Thoracic aorta (tissue), 2 donors: ENCODE measurements around the gene DPYD. TPM values are rescaled to one million over a fixed set of nuclear protein-coding genes. Genes with fewer than 3 reads are reported as not detected.

Experiments used
- ATAC-seq: fragments of 150-250 bp; one replicate; pipeline ENCODE4 v1.8.0; 2017; ENCODE audit warnings: low read depth; ENCODE audit not compliant: insufficient number of reproducible peaks, low FRiP score
- DNase-seq: peaks from one replicate; pipeline ENCODE4 v3.0.0-alpha.2; 2020; ENCODE audit warnings: low spot score
- H3K27ac ChIP-seq, 2 donors: fragments of 200-600 bp; sonication (generic); 1 replicate in 1 of 2; 2 replicates in 1 of 2; pipeline ENCODE4 v1.5.1; 2016; ENCODE audit warnings: mild to moderate bottlenecking in 2 of 2, moderate library complexity in 2 of 2
- H3K27me3 ChIP-seq: fragments of 200-600 bp; sonication (generic); replicated peaks from 2 replicates; pipeline ENCODE4 v1.6.0; 2016; ENCODE audit warnings: mild to moderate bottlenecking; ENCODE audit not compliant: insufficient read depth
- H3K36me3 ChIP-seq: fragments of 200-600 bp; sonication (generic); one replicate; pipeline ENCODE4 v1.5.1; 2016
- H3K4me1 ChIP-seq, 2 donors: fragments of 200-600 bp; sonication (generic); 1 replicate in 1 of 2; 2 replicates in 1 of 2; pipeline versions ENCODE4 v1.5.1 to v1.6.0; 2016; ENCODE audit warnings: low read depth in 2 of 2, mild to moderate bottlenecking in 1 of 2; ENCODE audit not compliant: control insufficient read depth in 1 of 2
- H3K4me3 ChIP-seq: fragments of 200-600 bp; sonication (generic); 2 replicates; pipeline ENCODE4 v1.5.1; 2016; ENCODE audit warnings: mild to moderate bottlenecking
- H3K9me3 ChIP-seq: fragments of 200-600 bp; sonication (generic); 2 replicates; pipeline ENCODE4 v1.5.1; 2016
- total RNA-seq, 2 donors: library from RNA; depleted of rRNA; stranded (reverse); fragments of >200 nt; gene quantifications; one replicate each; pipeline versions ENCODE4 v1.1.0 to v1.2.3, GENCODE V29; 2016
- TF ChIP-seq, protein P1 (sequence below): fragments of 200-600 bp; sonication (generic); IDR thresholded peaks from one replicate; pipeline ENCODE4 v1.5.1; 2019; ENCODE audit warnings: antibody characterized with exemption

The DPYD gene
- total RNA-seq, 2 donors from 2014 or later, result 29.1 to 44.2 TPM

DNA sequence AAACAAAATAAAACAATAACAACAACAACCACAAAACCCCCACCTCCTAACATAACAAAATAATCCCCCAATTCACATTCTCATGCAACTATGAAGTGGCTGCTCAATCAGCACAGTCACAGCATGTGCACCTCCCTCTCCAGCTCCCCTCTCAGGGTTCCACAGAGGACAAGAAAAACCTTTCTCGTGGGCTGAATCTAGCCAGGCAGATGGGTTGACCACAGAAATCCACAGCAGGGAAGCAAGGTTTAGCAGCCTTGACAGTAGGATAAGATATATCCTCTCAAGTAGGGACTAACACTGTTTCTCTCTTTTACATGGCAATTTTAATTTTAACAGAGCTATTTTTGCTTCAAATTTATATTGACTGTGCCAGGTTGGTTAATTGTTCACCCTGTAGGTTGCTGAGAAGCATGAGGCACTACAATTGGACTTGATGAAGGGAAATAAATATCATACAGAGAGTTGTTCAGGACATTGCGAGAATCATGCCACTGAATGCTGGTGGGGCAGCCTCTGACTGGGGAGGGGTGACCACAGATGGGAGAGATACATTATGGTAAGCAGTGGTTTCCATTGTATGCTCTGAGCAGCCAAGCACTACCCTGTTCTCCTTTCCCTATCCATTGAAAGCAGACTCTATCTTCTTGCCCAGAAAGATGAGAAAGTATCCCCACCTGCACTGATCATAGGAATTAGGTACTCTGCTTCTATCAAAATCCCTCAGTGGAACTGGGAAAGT is 535.1 kb downstream of the DPYD start:
- H3K9me3 ChIP-seq, result no peaks in the 10 kb centered on the region

DNA sequence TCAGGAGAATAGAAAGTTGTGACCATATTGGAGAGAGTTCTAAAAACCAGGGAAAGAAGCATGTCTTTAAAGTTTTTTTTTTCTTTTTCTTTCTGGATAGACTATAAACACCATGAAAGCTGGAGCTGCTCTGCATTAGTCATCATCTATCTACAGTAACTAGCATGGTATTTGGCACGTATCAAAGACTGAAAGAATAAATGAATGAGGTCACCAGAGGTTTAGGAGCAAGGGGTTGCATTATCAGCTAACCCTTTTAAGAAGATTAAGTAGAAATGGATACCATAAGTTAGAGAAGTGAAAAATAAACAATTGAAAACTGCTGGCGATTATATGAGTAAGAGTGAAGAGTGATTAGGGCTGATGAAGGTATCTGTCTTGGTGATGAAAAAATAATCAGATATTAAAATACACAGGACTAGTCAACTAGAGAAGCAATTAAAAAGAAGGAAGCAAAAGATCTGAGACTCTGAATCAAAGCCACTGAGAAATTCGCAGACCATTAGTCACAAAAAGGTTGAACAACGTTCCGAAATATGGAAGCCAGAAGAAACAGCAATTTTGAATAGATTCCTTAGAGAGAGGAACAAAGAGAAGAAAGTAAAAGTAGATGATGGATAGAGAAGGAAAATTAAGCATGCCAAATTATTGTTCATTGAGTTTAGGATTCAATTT is 536.4 kb downstream of the DPYD start:
- no peaks in the 10 kb centered on the region for H3K9me3 ChIP-seq
- peak overlapping the region in 1 of 2 donors; percentile 72 for H3K27ac ChIP-seq
- no peak overlapping the region for H3K4me3 ChIP-seq
- ATAC-seq (peak; percentile 59), DNase-seq (no peak)
- H3K4me1 ChIP-seq, result peaks cover 12 to 15% of the 10 kb centered on the region in 2 donors
- no peaks in the 10 kb centered on the region for H3K27me3 ChIP-seq
- H3K36me3 ChIP-seq, result no peaks in the 10 kb centered on the region
- TF ChIP-seq, protein P1, sequence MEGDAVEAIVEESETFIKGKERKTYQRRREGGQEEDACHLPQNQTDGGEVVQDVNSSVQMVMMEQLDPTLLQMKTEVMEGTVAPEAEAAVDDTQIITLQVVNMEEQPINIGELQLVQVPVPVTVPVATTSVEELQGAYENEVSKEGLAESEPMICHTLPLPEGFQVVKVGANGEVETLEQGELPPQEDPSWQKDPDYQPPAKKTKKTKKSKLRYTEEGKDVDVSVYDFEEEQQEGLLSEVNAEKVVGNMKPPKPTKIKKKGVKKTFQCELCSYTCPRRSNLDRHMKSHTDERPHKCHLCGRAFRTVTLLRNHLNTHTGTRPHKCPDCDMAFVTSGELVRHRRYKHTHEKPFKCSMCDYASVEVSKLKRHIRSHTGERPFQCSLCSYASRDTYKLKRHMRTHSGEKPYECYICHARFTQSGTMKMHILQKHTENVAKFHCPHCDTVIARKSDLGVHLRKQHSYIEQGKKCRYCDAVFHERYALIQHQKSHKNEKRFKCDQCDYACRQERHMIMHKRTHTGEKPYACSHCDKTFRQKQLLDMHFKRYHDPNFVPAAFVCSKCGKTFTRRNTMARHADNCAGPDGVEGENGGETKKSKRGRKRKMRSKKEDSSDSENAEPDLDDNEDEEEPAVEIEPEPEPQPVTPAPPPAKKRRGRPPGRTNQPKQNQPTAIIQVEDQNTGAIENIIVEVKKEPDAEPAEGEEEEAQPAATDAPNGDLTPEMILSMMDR, result no peak

More for the DNA sequence above, 535.1 kb downstream of the DPYD start:
- Histone ChIP-seq H3K4me3 (no peak overlapping the region), H3K36me3 (no peaks in the 10 kb centered on the region), H3K27ac (no peak overlapping the region), H3K27me3 (no peaks in the 10 kb centered on the region), H3K4me1 (peaks cover 12 to 15% of the 10 kb centered on the region in 2 donors)
- TF ChIP-seq, protein P1, result no peak
- DNase-seq (no peak), ATAC-seq (no peak)

DNA sequence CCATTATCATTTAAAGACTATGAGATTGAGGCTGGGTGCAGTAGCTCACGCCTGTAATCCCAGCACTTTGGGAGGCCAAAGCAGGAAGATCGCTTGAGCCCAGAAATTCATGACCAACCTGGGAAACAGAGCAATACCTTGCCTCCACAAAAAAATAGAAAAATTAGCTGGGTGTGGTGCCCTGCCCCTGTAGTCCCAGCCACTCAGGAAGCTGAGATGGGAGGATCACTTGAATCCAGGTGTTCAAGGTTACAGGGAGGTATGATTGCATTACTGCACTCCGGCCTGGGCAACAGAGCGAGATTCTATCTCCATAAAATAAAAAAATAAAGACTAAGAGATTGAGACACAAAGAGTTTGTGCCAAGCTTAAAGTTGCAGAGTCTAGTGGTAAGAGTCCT is 537.0 kb downstream of the DPYD start:
- peak; percentile 47 for ATAC-seq
- TF ChIP-seq, protein P1, result no peak
- H3K36me3 ChIP-seq, result no peaks in the 10 kb centered on the region
- DNase-seq, result no peak
- no peaks in the 10 kb centered on the region for H3K27me3 ChIP-seq
- H3K9me3 ChIP-seq, result no peaks in the 10 kb centered on the region
- H3K27ac ChIP-seq, result peak overlapping the region in 1 of 2 donors; percentile 72
- peaks cover 12 to 15% of the 10 kb centered on the region in 2 donors for H3K4me1 ChIP-seq
- no peak overlapping the region for H3K4me3 ChIP-seq

DNA sequence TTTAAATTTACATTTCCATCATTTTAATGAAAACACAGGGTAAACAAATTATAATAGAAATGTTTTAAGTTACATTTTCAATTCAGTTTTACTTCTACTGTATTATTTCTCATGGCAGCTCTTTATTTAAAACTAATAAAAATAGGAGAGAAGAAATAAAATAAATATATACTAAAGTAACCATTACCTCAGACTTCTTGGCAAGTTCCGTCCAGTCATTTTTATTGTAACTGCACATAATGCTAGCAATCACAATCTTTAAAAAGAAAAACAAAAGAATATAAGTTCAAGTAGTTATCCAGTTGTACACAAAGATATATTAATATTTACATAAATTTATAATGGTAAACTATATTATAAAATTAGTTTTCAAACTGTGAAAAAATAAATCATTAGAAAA is 538.6 kb downstream of the DPYD start:
- Histone ChIP-seq H3K9me3 (no peaks in the 10 kb centered on the region), H3K4me1 (peaks cover 12 to 15% of the 10 kb centered on the region in 2 donors), H3K4me3 (no peak overlapping the region), H3K27ac (no peak overlapping the region), H3K36me3 (no peaks in the 10 kb centered on the region), H3K27me3 (no peaks in the 10 kb centered on the region)
- TF ChIP-seq, protein P1, result no peak
- DNase-seq (no peak), ATAC-seq (no peak)

DNA sequence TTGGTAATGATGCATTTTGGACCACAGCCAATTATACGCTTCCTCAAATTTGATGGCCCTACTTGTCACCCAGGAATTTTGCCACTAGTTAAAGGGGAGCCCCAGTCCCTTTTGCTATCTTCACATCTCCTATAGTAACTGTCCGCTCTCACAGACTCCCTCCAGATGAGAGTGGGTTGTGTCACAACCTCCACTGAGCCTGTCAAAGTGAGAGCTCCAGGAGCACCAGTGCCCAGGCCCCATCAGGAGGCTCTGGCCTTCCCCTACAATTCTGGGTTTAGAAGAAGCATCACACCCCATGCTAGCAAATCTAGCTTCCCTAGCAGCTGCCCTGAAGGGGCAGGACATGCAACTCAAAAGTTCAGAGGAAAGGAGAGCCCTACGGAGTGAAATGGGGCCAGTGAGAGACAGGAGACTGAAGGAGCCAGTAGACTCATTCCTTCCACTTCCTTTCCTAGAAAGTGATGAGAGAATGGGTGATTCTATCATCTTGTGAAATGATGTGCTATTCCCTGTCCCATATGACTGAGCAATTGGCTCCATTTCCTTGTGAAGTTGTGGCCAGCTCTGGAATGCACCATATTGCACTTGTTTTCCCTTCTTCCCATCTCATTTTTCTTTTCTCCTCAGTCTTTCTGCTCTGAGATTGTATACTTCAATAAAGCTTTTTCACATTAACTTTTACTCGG is 541.3 kb downstream of the DPYD start:
- TF ChIP-seq, protein P1, result no peak
- Histone ChIP-seq H3K4me3 (no peak overlapping the region), H3K4me1 (peaks cover 9 to 15% of the 10 kb centered on the region in 2 donors), H3K27ac (no peak overlapping the region), H3K9me3 (no peaks in the 10 kb centered on the region), H3K36me3 (no peaks in the 10 kb centered on the region), H3K27me3 (no peaks in the 10 kb centered on the region)
- DNase-seq (no peak), ATAC-seq (no peak)
